PC-9 (cell line): ENCODE results near the gene CWC27. TPM values are rescaled to one million over a fixed set of nuclear protein-coding genes. Genes with fewer than 3 reads are reported as not detected.

Source experiments
- BruUV-seq: library from RNA; stranded (reverse); fragments of 400-500 nt; replicated peaks from 2 replicates; lab custom pipeline; 2021; lab: Mats Ljungman, UMichigan
- CTCF ChIA-PET: fragments of 300-600 bp; sonication (Branson Sonifier 250); formaldehyde crosslinking; loops from one replicate; lab custom pipeline; 2022; ENCODE audit warnings: antibody characterized with exemption; lab: Charles Lee
- POLR2A ChIA-PET: fragments of 300-600 bp; sonication (Branson Sonifier 250); formaldehyde crosslinking; loops from one replicate; lab custom pipeline; 2022; ENCODE audit warnings: antibody characterized with exemption; ENCODE audit not compliant: unreplicated experiment; lab: Charles Lee
- DNase-seq, 2 experiments: peaks; one replicate each; pipeline versions ENCODE4 v3.0.0 to v3.0.0-alpha.2; 2015 to 2022; ENCODE audit warnings: mixed read lengths in 1 of 2
- H2AFZ ChIP-seq: fragments of 200-600 bp; sonication (generic); 2 replicates; pipeline ENCODE4 v1.8.1; 2017; ENCODE audit warnings: antibody characterized with exemption
- H3F3A ChIP-seq: fragments of 200-600 bp; sonication (generic); 2 replicates; pipeline ENCODE4 v1.8.1; 2017; ENCODE audit warnings: antibody characterized with exemption, mild to moderate bottlenecking, low read depth; ENCODE audit not compliant: insufficient read depth
- H3K27ac ChIP-seq: fragments of 200-600 bp; sonication (generic); 2 replicates; pipeline ENCODE4 v1.6.1; 2016; ENCODE audit warnings: mixed run types
- H3K27me3 ChIP-seq: fragments of 200-600 bp; sonication (generic); 2 replicates; pipeline ENCODE4 v1.6.1; 2016; ENCODE audit warnings: low read depth, mixed run types; ENCODE audit not compliant: insufficient read depth
- H3K36me3 ChIP-seq: fragments of 200-600 bp; sonication (generic); 2 replicates; pipeline ENCODE4 v1.6.1; 2016; ENCODE audit warnings: low read depth, mixed run types
- H3K4me1 ChIP-seq: fragments of 200-600 bp; sonication (generic); replicated peaks from 2 replicates; pipeline ENCODE4 v1.6.1; 2016; ENCODE audit warnings: mixed run types; ENCODE audit not compliant: insufficient read depth
- H3K4me2 ChIP-seq: fragments of 200-600 bp; sonication (generic); 2 replicates; pipeline ENCODE4 v1.6.1; 2017; ENCODE audit warnings: mixed run types
- H3K4me3 ChIP-seq: fragments of 200-600 bp; sonication (generic); 2 replicates; pipeline ENCODE4 v1.6.1; 2016; ENCODE audit warnings: mixed run types
- H3K79me2 ChIP-seq: fragments of 200-600 bp; sonication (generic); 2 replicates; pipeline ENCODE4 v1.6.1; 2017; ENCODE audit warnings: low read depth, mixed run types
- H3K9me2 ChIP-seq: fragments of 200-600 bp; sonication (generic); 2 replicates; pipeline ENCODE4 v1.8.1; 2017; ENCODE audit warnings: mild to moderate bottlenecking; ENCODE audit not compliant: insufficient read depth
- H3K9me3 ChIP-seq: fragments of 200-600 bp; sonication (generic); 2 replicates; pipeline ENCODE4 v1.8.1; 2016; ENCODE audit warnings: low read depth; ENCODE audit not compliant: insufficient read depth
- H4K20me1 ChIP-seq: fragments of 200-600 bp; sonication (generic); 2 replicates; pipeline ENCODE4 v1.8.1; 2017; ENCODE audit not compliant: insufficient read depth
- CTCF ChIP-seq: fragments of 200-600 bp; sonication (generic); conservative IDR thresholded peaks from 2 replicates; pipeline ENCODE4 v1.6.1; 2017; ENCODE audit warnings: mixed run types, antibody characterized with exemption, mild to moderate bottlenecking, moderate library complexity
- EZH2 ChIP-seq: fragments of 200-600 bp; sonication (generic); IDR thresholded peaks from 2 replicates; pipeline ENCODE4 v1.8.0; 2017; ENCODE audit warnings: antibody characterized with exemption, low read depth
- intact Hi-C: fragments of 100-400 bp; cut with micrococcal nuclease; formaldehyde crosslinking; loops from one replicate; pipeline ENCODE4 v1.10.0; 2022; ENCODE audit not compliant: unreplicated experiment
- total RNA-seq: library from RNA; stranded (reverse); gene quantifications from 2 replicates; pipeline ENCODE4 v1.2.3, GENCODE V29; 2021

Gene CWC27
- total RNA-seq, 1 experiment from 2014 or later: 24.1 TPM

- H3K4me3 ChIP-seq: no peak overlapping the region
- no peaks in the 10 kb centered on the region for H3K79me2 ChIP-seq
- H3K4me2 ChIP-seq: no peak overlapping the region
- H3K27ac ChIP-seq: no peak overlapping the region
- H3K36me3 ChIP-seq: no peaks in the 10 kb centered on the region
- no peaks in the 10 kb centered on the region for H3F3A ChIP-seq
- H3K9me3 ChIP-seq: no peaks in the 10 kb centered on the region
- intact Hi-C loops: no loop called here
- DNase-seq: no peak
- POLR2A ChIA-PET: no interaction called here
- CTCF ChIA-PET: no interaction called here
- H3K4me1 ChIP-seq: no peaks in the 10 kb centered on the region
- no peaks in the 10 kb centered on the region for H3K9me2 ChIP-seq
- H3K27me3 ChIP-seq: no peaks in the 10 kb centered on the region
- no peak overlapping the region for H2AFZ ChIP-seq
- no peaks in the 10 kb centered on the region for H4K20me1 ChIP-seq
- TF ChIP-seq CTCF (no peak), EZH2 (no peak)
- BruUV-seq: no TSS peak
Observed at GRCh38 chr5:65050826-65051498, 282.2 kb downstream of the CWC27 start.

- Histone ChIP-seq H4K20me1 (no peaks in the 10 kb centered on the region), H3K4me2 (no peak overlapping the region), H3K9me2 (no peaks in the 10 kb centered on the region), H2AFZ (peak overlapping the region; percentile 50; the same call in 1 of the 2 replicates), H3K9me3 (no peaks in the 10 kb centered on the region), H3K27ac (no peak overlapping the region), H3K79me2 (no peaks in the 10 kb centered on the region), H3K4me3 (no peak overlapping the region), H3K36me3 (no peaks in the 10 kb centered on the region), H3K4me1 (no peaks in the 10 kb centered on the region), H3F3A (no peaks in the 10 kb centered on the region), H3K27me3 (no peaks in the 10 kb centered on the region)
- no peak for TF ChIP-seq EZH2
- no peak for TF ChIP-seq CTCF
- DNase-seq: no peak
- intact Hi-C loops: no loop called here
- BruUV-seq: no TSS peak
- CTCF ChIA-PET: no interaction called here
- POLR2A ChIA-PET: no interaction called here
Observed at GRCh38 chr5:65055938-65056337, 287.2 kb downstream of the CWC27 start.

- no peak for DNase-seq
- no peak overlapping the region for H3K4me3 ChIP-seq
- no peaks in the 10 kb centered on the region for H3F3A ChIP-seq
- no peak for TF ChIP-seq CTCF
- no peak for TF ChIP-seq EZH2
- no peaks in the 10 kb centered on the region for H3K9me3 ChIP-seq
- H3K4me2 ChIP-seq: no peak overlapping the region
- POLR2A ChIA-PET: interaction anchor here (0.7 kb wide), 1 partner anchor 476 kb away, joined by 3 read pairs; no protein-coding TSS in a partner anchor
- intact Hi-C loops: no loop called here
- H4K20me1 ChIP-seq: no peaks in the 10 kb centered on the region
- CTCF ChIA-PET: no interaction called here
- no peaks in the 10 kb centered on the region for H3K36me3 ChIP-seq
- no peak overlapping the region for H2AFZ ChIP-seq
- H3K27ac ChIP-seq: no peak overlapping the region
- BruUV-seq: no TSS peak
- no peaks in the 10 kb centered on the region for H3K9me2 ChIP-seq
- H3K4me1 ChIP-seq: peaks cover 10% of the 10 kb centered on the region; the same call in 1 of the 2 replicates
- H3K79me2 ChIP-seq: no peaks in the 10 kb centered on the region
- H3K27me3 ChIP-seq: no peaks in the 10 kb centered on the region
Observed at GRCh38 chr5:65059681-65060598, 291.2 kb downstream of the CWC27 start.
